IMR-90 (cell line): ENCODE results near the gene PSMD2. TPM values are rescaled to one million over a fixed set of nuclear protein-coding genes. Genes with fewer than 3 reads are reported as not detected.

ENCODE experiments used
- CHD1 ChIP-seq: IDR thresholded peaks from 2 replicates; pipeline ENCODE4 v1.6.1; 2012; ENCODE audit warnings: low read depth, low read length, improper control_type of control experiment
- MXI1 ChIP-seq: IDR thresholded peaks from 2 replicates; pipeline ENCODE4 v1.6.1; 2012; ENCODE audit warnings: low read depth, mild to moderate bottlenecking, low read length, moderate library complexity, borderline replicate concordance
- RCOR1 ChIP-seq: IDR thresholded peaks from 2 replicates; pipeline ENCODE4 v1.6.1; 2012; ENCODE audit warnings: mild to moderate bottlenecking, low read length, improper control_type of control experiment; ENCODE audit not compliant: insufficient replicate concordance
- polyA plus RNA-seq, 3 experiments: library from polyadenylated mRNA; depleted of rRNA; stranded (reverse); fragments of >200 nt; gene quantifications; 2 replicates each; pipeline ENCODE4 v1.2.3, GENCODE V29; 2012; ENCODE audit warnings: low replicate concordance in 1 of 3
- total RNA-seq: library from RNA; depleted of rRNA; stranded (reverse); fragments of >200 nt; gene quantifications from 2 replicates; pipeline ENCODE4 v1.2.3, GENCODE V29; 2012

The PSMD2 gene
- total and polyA plus RNA-seq, 2 of the 4 experiments (the other 2 are of a cell fraction) = 514 to 872 TPM

DNA sequence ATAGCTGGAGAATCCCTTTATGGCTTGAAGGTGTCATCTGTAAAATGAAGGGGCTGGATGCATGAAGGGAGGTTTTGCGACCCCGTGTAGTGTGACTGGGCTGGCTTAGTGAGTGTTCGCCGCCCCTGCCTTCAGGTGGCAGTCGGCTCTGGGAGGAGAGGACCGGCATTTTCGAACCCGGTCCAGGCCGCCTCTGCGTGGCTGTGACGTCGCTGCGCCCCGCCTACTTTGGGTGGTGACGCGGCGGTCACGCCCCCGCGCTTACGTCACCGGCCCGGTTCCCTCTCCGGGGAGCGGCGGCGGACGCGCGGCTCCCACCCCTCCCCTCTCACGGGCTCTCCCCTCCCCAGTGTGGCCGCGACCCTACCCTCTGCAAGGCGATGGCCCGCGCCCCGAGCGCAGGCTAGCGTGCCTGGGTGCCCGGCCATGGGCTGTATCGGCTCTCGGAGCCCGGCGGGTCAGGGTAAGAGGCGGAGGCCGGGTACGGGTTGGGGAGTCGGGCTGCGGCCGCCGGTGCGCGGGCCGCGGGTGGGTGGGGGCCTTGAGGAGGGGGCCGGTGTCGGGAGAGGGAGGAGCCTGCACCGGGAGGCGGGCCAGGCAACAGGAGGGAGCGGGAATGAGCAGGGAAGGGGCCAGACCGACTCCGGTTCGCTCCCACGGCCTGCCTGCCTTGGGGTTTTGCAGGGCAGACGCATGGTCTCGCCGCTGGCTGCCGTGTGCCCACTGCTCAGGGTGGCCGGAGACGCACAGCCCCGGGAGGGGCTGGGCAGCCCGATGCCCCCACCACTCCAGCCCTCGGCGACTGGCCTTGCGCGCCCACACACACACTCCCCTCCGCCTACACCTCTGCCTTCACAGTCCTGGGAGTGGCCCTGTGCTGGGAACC lies 36.9 kb downstream of the PSMD2 start (continued):
- TF ChIP-seq CHD1 (no peak), MXI1 (peak; percentile 66; the same call in 1 of the 2 replicates), RCOR1 (no peak)
